ENCODE data around the gene KIF9. TPM values are rescaled to one million over a fixed set of nuclear protein-coding genes. Genes with fewer than 3 reads are reported as not detected.

The KIF9 gene
- total RNA-seq, 1 experiment from 2014 or later, result 13.1 TPM

GRCh38 chr3:47274652-47275051, 7.9 kb downstream of the KIF9 start:
- ChIA-PET CTCF (no interaction called here), POLR2A (no interaction called here), RAD21 (ENCODE audit: low non-redundant PET in 1 of 2, low total read pairs in 2 of 2, uncharacterized antibody in 2 of 2, unreplicated experiment in 2 of 2) (no interaction called here)
- ATAC-seq (no peak), DNase-seq (ENCODE audit: low read depth, low spot score) (no peak)
- Histone ChIP-seq H3K27ac (ENCODE audit: low read depth, low read length) (no peak overlapping the region), H3K27me3 (ENCODE audit: insufficient read depth, low read length) (no peaks in the 10 kb centered on the region), H3K9me3 (ENCODE audit: control insufficient read depth in 1 of 2, insufficient read depth in 1 of 2, low read depth in 1 of 2, low read length in 2 of 2) (no peaks in the 10 kb centered on the region), H3K4me3 (replicated peaks in 1 of 2; ENCODE audit: low read depth in 1 of 2, low read length in 2 of 2) (no peak overlapping the region), H3K79me2 (ENCODE audit: insufficient read depth, low read length) (peaks cover under 1% of the 10 kb centered on the region; the same call in 1 of the 2 replicates), H3K9ac (ENCODE audit: low read length) (no peak overlapping the region), H3K9me2 (ENCODE audit: insufficient read depth) (no peaks in the 10 kb centered on the region), H2AFZ (ENCODE audit: low read depth, low read length, poor library complexity, severe bottlenecking) (no peak overlapping the region), H3K4me2 (ENCODE audit: low read length) (no peak overlapping the region), H3K36me3 (ENCODE audit: control insufficient read depth in 1 of 2, insufficient read depth in 2 of 2, low read length in 2 of 2) (no peaks in the 10 kb centered on the region), H4K20me1 (ENCODE audit: insufficient read depth) (no peaks in the 10 kb centered on the region), H3K4me1 (ENCODE audit: control insufficient read depth in 1 of 2, insufficient read depth in 2 of 2, low read length in 2 of 2) (no peaks in the 10 kb centered on the region)
- TF ChIP-seq, protein P1, sequence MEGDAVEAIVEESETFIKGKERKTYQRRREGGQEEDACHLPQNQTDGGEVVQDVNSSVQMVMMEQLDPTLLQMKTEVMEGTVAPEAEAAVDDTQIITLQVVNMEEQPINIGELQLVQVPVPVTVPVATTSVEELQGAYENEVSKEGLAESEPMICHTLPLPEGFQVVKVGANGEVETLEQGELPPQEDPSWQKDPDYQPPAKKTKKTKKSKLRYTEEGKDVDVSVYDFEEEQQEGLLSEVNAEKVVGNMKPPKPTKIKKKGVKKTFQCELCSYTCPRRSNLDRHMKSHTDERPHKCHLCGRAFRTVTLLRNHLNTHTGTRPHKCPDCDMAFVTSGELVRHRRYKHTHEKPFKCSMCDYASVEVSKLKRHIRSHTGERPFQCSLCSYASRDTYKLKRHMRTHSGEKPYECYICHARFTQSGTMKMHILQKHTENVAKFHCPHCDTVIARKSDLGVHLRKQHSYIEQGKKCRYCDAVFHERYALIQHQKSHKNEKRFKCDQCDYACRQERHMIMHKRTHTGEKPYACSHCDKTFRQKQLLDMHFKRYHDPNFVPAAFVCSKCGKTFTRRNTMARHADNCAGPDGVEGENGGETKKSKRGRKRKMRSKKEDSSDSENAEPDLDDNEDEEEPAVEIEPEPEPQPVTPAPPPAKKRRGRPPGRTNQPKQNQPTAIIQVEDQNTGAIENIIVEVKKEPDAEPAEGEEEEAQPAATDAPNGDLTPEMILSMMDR (IDR thresholded peaks at IDR 0.05 in 2 of 3, conservative IDR thresholded peaks at IDR 0.05 in 1 of 3; ENCODE audit: borderline replicate concordance in 1 of 3, insufficient read depth in 1 of 3, low read depth in 2 of 3, low read length in 2 of 3), result no peak
- TF ChIP-seq FOSL1 (IDR thresholded peaks at IDR 0.05; ENCODE audit: low read depth) (no peak), MAX (IDR thresholded peaks at IDR 0.05) (no peak), REST (IDR thresholded peaks at IDR 0.05; ENCODE audit: low read depth) (no peak), EGR1 (IDR thresholded peaks at IDR 0.05; ENCODE audit: low read depth) (no peak), POLR2AphosphoS5 (IDR thresholded peaks at IDR 0.05; ENCODE audit: low read depth, low read length) (no peak)
- intact Hi-C loops (cut with micrococcal nuclease), result no loop called here
- BruUV-seq (replicated peaks), result no TSS peak
